Measurements from ENCODE around the gene PUS7.

GRCh38 chr7:105426606-105427146 is 95.4 kb downstream of the PUS7 start:
- TF ChIP-seq CTCF (IDR thresholded peaks at IDR 0.05) (no peak), EP300 (IDR thresholded peaks at IDR 0.05) (no peak), POLR2AphosphoS5 (IDR thresholded peaks at IDR 0.05) (no peak), POLR2A (IDR thresholded peaks at IDR 0.05) (no peak)

Measured in upper lobe of left lung (tissue), 4 donors.